Endothelial cell (in vitro differentiated cells): Measurements from ENCODE around the gene COMMD2. TPM values are rescaled to one million over a fixed set of nuclear protein-coding genes. Genes with fewer than 3 reads are reported as not detected.

ENCODE experiments used
- DNase-seq: peaks from one replicate; pipeline ENCODE4 v3.0.0; 2021; ENCODE audit warnings: low spot score
- H3K27ac Mint-ChIP-seq: one replicate; pipeline ENCODE4 v1.8.0; 2021; ENCODE audit warnings: mixed read lengths, inconsistent platforms; ENCODE audit not compliant: unreplicated experiment
- H3K27me3 Mint-ChIP-seq: one replicate; pipeline ENCODE4 v1.8.0; 2021; ENCODE audit warnings: mild to moderate bottlenecking, moderate library complexity, mixed read lengths, inconsistent platforms; ENCODE audit not compliant: unreplicated experiment
- H3K36me3 Mint-ChIP-seq: one replicate; pipeline ENCODE4 v1.8.0; 2021; ENCODE audit warnings: mild to moderate bottlenecking, low read depth, mixed read lengths, inconsistent platforms; ENCODE audit not compliant: unreplicated experiment
- H3K4me1 Mint-ChIP-seq: one replicate; pipeline ENCODE4 v1.8.0; 2021; ENCODE audit warnings: mild to moderate bottlenecking, mixed read lengths, inconsistent platforms; ENCODE audit not compliant: unreplicated experiment
- H3K4me3 Mint-ChIP-seq: one replicate; pipeline ENCODE4 v1.8.0; 2021; ENCODE audit warnings: mild to moderate bottlenecking, mixed read lengths, inconsistent platforms; ENCODE audit not compliant: unreplicated experiment
- H3K9me3 Mint-ChIP-seq: one replicate; pipeline ENCODE4 v1.8.0; 2021; ENCODE audit warnings: mixed read lengths, inconsistent platforms; ENCODE audit not compliant: unreplicated experiment
- total RNA-seq: library from RNA; stranded (reverse); fragmentation: NEBNext Ultra II Directional; extraction: Animal tissue kit (Norgen Biotek cat#: 25700); gene quantifications from one replicate; pipeline ENCODE4 v1.2.1, GENCODE V29; 2021; ENCODE audit not compliant: unreplicated experiment
- TF ChIP-seq, protein P1 (sequence below): fragments of 200-600 bp; sonication (generic); IDR thresholded peaks from one replicate; pipeline ENCODE4 v1.5.0; 2021; ENCODE audit warnings: antibody characterized with exemption; ENCODE audit not compliant: unreplicated experiment

The COMMD2 gene
- total RNA-seq, 1 donor from 2014 or later: 43.8 TPM

DNA sequence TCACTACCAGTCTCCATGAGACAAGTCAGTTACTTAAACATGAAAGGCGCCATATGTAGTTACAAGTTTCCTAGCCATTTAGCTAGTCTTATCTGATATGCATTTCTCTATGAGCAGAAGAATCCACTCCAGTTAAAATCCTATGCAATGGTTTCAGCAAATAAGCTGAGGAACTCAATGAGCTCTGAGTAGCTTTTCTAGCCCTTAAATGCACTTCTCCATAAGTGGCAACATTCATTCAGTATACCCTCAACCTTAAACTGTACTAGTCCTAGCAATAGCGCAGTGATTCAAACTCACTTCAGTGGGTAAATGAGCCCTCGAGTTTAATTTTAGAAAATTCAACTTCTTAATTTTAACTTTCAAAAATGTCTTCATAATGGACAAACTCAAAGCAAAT lies 7.7 kb downstream of the COMMD2 start:
- H3K9me3 Mint-ChIP-seq: no peaks in the 10 kb centered on the region
- H3K4me3 Mint-ChIP-seq: peak overlapping the region; percentile 11
- peaks cover 33% of the 10 kb centered on the region for H3K36me3 Mint-ChIP-seq
- DNase-seq: no peak
- H3K27me3 Mint-ChIP-seq: peaks cover 2% of the 10 kb centered on the region
- peaks cover 14% of the 10 kb centered on the region for H3K4me1 Mint-ChIP-seq
- TF ChIP-seq, protein P1, sequence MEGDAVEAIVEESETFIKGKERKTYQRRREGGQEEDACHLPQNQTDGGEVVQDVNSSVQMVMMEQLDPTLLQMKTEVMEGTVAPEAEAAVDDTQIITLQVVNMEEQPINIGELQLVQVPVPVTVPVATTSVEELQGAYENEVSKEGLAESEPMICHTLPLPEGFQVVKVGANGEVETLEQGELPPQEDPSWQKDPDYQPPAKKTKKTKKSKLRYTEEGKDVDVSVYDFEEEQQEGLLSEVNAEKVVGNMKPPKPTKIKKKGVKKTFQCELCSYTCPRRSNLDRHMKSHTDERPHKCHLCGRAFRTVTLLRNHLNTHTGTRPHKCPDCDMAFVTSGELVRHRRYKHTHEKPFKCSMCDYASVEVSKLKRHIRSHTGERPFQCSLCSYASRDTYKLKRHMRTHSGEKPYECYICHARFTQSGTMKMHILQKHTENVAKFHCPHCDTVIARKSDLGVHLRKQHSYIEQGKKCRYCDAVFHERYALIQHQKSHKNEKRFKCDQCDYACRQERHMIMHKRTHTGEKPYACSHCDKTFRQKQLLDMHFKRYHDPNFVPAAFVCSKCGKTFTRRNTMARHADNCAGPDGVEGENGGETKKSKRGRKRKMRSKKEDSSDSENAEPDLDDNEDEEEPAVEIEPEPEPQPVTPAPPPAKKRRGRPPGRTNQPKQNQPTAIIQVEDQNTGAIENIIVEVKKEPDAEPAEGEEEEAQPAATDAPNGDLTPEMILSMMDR: no peak
- no peak overlapping the region for H3K27ac Mint-ChIP-seq

GRCh38 chr3:149744151-149744550 lies 8.1 kb downstream of the COMMD2 start:
- peaks cover 2% of the 10 kb centered on the region for H3K27me3 Mint-ChIP-seq
- H3K4me3 Mint-ChIP-seq: no peak overlapping the region
- H3K4me1 Mint-ChIP-seq: peaks cover 17% of the 10 kb centered on the region
- TF ChIP-seq, protein P1: no peak
- DNase-seq: no peak
- no peak overlapping the region for H3K27ac Mint-ChIP-seq
- peaks cover 33% of the 10 kb centered on the region for H3K36me3 Mint-ChIP-seq
- H3K9me3 Mint-ChIP-seq: no peaks in the 10 kb centered on the region

- no peak overlapping the region for H3K27ac Mint-ChIP-seq
- DNase-seq: no peak
- H3K4me1 Mint-ChIP-seq: peaks cover 30% of the 10 kb centered on the region
- no peak overlapping the region for H3K4me3 Mint-ChIP-seq
- no peaks in the 10 kb centered on the region for H3K36me3 Mint-ChIP-seq
- TF ChIP-seq, protein P1: no peak
- H3K27me3 Mint-ChIP-seq: no peaks in the 10 kb centered on the region
- H3K9me3 Mint-ChIP-seq: no peaks in the 10 kb centered on the region
Measured at GRCh38 chr3:149739396-149739795, 12.9 kb downstream of the COMMD2 start.

DNA sequence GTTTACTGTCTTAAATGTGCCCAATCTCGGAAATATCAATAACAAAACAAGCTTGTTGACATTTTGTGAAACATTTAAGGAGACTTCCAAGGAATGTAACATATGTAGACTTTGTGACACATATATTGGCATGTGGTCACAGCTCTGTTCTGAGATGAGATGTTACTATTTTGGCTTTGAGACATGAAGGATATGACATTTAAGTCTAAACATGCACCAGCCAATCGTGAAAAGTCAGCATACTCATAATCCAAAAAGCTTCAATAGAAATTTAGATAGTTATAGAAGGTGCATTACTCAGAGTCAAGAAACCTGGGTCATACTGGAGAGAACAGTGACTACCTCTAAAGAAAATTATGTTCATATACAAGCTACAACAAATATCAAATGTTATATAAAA lies 13.4 kb downstream of the COMMD2 start:
- Mint-ChIP-seq H3K36me3 (no peaks in the 10 kb centered on the region), H3K27ac (no peak overlapping the region), H3K4me3 (no peak overlapping the region), H3K9me3 (no peaks in the 10 kb centered on the region), H3K27me3 (no peaks in the 10 kb centered on the region), H3K4me1 (peaks cover 25% of the 10 kb centered on the region)
- TF ChIP-seq, protein P1: no peak
- no peak for DNase-seq

- no peaks in the 10 kb centered on the region for H3K27me3 Mint-ChIP-seq
- TF ChIP-seq, protein P1: no peak
- H3K4me1 Mint-ChIP-seq: peaks cover 28% of the 10 kb centered on the region
- H3K9me3 Mint-ChIP-seq: no peaks in the 10 kb centered on the region
- H3K27ac Mint-ChIP-seq: peak overlapping the region; percentile 82
- no peaks in the 10 kb centered on the region for H3K36me3 Mint-ChIP-seq
- DNase-seq: no peak
- H3K4me3 Mint-ChIP-seq: no peak overlapping the region
Measured at GRCh38 chr3:149736953-149737205, 15.4 kb downstream of the COMMD2 start.
